Measurements from ENCODE around the gene TUBGCP2. TPM values are rescaled to one million over a fixed set of nuclear protein-coding genes. Genes with fewer than 3 reads are reported as not detected.

The TUBGCP2 gene
- total and polyA plus RNA-seq, 9 of the 15 experiments (the other 6 are each of a cell fraction or from before 2014, with no cell fraction given): 4.3 to 56.6 (median 28.4) TPM

GRCh38 chr10:133336577-133337369, 28.1 kb upstream of the TUBGCP2 start, which contains the start of gene CALY (continued):
- TF ChIP-seq, protein P1, sequence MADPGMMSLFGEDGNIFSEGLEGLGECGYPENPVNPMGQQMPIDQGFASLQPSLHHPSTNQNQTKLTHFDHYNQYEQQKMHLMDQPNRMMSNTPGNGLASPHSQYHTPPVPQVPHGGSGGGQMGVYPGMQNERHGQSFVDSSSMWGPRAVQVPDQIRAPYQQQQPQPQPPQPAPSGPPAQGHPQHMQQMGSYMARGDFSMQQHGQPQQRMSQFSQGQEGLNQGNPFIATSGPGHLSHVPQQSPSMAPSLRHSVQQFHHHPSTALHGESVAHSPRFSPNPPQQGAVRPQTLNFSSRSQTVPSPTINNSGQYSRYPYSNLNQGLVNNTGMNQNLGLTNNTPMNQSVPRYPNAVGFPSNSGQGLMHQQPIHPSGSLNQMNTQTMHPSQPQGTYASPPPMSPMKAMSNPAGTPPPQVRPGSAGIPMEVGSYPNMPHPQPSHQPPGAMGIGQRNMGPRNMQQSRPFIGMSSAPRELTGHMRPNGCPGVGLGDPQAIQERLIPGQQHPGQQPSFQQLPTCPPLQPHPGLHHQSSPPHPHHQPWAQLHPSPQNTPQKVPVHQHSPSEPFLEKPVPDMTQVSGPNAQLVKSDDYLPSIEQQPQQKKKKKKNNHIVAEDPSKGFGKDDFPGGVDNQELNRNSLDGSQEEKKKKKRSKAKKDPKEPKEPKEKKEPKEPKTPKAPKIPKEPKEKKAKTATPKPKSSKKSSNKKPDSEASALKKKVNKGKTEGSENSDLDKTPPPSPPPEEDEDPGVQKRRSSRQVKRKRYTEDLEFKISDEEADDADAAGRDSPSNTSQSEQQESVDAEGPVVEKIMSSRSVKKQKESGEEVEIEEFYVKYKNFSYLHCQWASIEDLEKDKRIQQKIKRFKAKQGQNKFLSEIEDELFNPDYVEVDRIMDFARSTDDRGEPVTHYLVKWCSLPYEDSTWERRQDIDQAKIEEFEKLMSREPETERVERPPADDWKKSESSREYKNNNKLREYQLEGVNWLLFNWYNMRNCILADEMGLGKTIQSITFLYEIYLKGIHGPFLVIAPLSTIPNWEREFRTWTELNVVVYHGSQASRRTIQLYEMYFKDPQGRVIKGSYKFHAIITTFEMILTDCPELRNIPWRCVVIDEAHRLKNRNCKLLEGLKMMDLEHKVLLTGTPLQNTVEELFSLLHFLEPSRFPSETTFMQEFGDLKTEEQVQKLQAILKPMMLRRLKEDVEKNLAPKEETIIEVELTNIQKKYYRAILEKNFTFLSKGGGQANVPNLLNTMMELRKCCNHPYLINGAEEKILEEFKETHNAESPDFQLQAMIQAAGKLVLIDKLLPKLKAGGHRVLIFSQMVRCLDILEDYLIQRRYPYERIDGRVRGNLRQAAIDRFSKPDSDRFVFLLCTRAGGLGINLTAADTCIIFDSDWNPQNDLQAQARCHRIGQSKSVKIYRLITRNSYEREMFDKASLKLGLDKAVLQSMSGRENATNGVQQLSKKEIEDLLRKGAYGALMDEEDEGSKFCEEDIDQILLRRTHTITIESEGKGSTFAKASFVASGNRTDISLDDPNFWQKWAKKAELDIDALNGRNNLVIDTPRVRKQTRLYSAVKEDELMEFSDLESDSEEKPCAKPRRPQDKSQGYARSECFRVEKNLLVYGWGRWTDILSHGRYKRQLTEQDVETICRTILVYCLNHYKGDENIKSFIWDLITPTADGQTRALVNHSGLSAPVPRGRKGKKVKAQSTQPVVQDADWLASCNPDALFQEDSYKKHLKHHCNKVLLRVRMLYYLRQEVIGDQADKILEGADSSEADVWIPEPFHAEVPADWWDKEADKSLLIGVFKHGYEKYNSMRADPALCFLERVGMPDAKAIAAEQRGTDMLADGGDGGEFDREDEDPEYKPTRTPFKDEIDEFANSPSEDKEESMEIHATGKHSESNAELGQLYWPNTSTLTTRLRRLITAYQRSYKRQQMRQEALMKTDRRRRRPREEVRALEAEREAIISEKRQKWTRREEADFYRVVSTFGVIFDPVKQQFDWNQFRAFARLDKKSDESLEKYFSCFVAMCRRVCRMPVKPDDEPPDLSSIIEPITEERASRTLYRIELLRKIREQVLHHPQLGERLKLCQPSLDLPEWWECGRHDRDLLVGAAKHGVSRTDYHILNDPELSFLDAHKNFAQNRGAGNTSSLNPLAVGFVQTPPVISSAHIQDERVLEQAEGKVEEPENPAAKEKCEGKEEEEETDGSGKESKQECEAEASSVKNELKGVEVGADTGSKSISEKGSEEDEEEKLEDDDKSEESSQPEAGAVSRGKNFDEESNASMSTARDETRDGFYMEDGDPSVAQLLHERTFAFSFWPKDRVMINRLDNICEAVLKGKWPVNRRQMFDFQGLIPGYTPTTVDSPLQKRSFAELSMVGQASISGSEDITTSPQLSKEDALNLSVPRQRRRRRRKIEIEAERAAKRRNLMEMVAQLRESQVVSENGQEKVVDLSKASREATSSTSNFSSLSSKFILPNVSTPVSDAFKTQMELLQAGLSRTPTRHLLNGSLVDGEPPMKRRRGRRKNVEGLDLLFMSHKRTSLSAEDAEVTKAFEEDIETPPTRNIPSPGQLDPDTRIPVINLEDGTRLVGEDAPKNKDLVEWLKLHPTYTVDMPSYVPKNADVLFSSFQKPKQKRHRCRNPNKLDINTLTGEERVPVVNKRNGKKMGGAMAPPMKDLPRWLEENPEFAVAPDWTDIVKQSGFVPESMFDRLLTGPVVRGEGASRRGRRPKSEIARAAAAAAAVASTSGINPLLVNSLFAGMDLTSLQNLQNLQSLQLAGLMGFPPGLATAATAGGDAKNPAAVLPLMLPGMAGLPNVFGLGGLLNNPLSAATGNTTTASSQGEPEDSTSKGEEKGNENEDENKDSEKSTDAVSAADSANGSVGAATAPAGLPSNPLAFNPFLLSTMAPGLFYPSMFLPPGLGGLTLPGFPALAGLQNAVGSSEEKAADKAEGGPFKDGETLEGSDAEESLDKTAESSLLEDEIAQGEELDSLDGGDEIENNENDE (IDR thresholded peaks at IDR 0.05; ENCODE audit: low read depth, low read length): no peak
- no peak for TF ChIP-seq FOXJ2 (tag; IDR thresholded peaks at IDR 0.05)
- no peak for TF ChIP-seq SAFB2 (IDR thresholded peaks at IDR 0.05; ENCODE audit: borderline replicate concordance, low read depth, low read length, severe bottlenecking)
- TF ChIP-seq ZFPM2 (CRISPR knock-in tag; IDR thresholded peaks at IDR 0.05): no peak
- no peak for TF ChIP-seq SMAD4 (CRISPR knock-in tag; conservative IDR thresholded peaks at IDR 0.05)
- no peak for TF ChIP-seq POLR2AphosphoS5 (IDR thresholded peaks at IDR 0.05; ENCODE audit: control insufficient read depth, insufficient read depth, low read depth, low read length)
- no peak for TF ChIP-seq ZNF224 (CRISPR knock-in tag; IDR thresholded peaks at IDR 0.05)
- TF ChIP-seq TCF3 (CRISPR knock-in tag; IDR thresholded peaks at IDR 0.05): no peak
- TF ChIP-seq NUFIP1 (IDR thresholded peaks at IDR 0.05; ENCODE audit: partially characterized antibody): no peak
- no peak for TF ChIP-seq SIX5 (IDR thresholded peaks at IDR 0.05; ENCODE audit: borderline replicate concordance in 1 of 2, insufficient read depth in 1 of 2, low read depth in 1 of 2, low read length in 2 of 2)
- TF ChIP-seq ZNF444 (CRISPR knock-in tag; IDR thresholded peaks at IDR 0.05): no peak
- peak; percentile 69; the same call in 1 of the 2 replicates for TF ChIP-seq ZBTB1 (CRISPR knock-in tag; IDR thresholded peaks at IDR 0.05; ENCODE audit: borderline replicate concordance, low read depth)
- TF ChIP-seq MXD1 (CRISPR knock-in tag; IDR thresholded peaks at IDR 0.05; ENCODE audit: borderline replicate concordance, poor library complexity, severe bottlenecking): no peak
- no peak for TF ChIP-seq STAT5A (IDR thresholded peaks at IDR 0.05; ENCODE audit: borderline replicate concordance, low read length)
- no peak for TF ChIP-seq ZNF507 (tag; conservative IDR thresholded peaks at IDR 0.05)
- TF ChIP-seq ZNF785 (CRISPR knock-in tag; IDR thresholded peaks at IDR 0.05): no peak
